ENCODE measurements around the gene MAST4.

DNA sequence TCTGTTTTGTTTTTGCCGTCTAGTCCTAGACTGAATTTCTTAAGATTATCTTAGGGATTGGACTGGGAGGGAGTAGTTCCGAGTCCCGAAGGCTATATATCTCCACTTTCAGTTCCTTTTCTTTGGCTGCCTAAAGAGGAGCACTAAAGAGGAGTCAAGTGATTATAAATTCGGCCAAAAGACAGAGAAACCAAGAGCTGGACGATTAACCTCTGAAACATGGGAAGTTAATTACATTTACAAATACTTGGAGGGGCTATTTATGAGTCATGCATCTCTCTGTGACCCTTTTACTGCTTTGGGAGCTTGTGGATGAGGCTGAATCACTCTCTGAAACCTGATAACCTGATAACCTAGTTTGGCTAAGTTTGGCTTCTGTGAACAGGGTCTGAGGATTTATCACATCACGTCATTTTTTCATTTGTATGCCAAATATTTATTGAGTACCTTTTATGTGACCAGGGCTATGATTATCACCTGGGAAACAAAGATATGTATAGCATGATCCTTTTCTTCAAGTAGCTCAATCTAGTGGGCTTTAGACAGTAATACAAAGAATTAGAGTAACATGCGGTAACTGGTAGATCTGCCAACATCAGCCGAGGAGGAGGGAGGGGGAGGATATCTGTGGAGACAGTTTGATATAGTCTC is 419.5 kb downstream of the MAST4 start:
- TF ChIP-seq EZH2 (IDR thresholded peaks at IDR 0.05; ENCODE audit: borderline replicate concordance, insufficient read depth, low read depth, low read length, poor library complexity, severe bottlenecking) (no peak), CTCF (IDR thresholded peaks at IDR 0.05) (no peak)

All from B cell (primary cell).